ENCODE data around the gene OTULINL.

DNA sequence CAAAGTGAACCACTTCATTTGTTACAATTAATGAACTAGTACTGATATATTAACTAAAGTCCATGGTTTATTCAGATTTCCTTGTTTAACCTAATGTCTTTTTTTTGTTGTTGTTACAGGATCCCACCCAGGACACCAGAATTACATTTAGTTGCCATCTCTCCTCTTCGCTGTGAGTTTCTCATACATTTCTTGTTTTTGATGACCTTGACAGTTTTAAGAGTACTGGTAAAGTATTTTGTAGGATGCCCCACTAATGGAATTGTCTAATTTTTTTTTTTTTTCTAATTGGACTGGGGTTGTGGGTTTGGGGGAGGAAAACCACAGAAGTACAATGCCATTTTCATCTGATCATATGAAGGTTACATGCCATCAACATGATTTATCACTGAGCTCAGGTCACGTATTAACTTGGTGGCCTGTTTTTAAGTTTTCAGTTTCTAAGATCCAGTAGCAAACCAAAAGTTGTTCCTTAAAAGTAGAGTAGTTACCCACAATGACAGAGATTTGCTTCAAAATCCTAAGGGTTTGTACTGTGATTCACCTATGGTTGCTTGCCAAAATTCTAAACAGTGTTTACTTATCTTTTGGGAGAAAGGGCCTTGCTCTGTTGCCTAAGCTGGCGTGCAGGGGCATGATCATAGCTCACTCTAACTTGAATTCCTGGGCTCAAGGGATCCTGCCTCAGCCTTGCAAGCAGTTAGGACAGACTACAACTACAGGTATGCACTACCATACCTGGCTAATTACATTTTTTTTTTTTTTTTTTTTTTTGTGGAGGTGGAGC, 78.4 kb downstream of the OTULINL start:
- TF ChIP-seq, protein P1, sequence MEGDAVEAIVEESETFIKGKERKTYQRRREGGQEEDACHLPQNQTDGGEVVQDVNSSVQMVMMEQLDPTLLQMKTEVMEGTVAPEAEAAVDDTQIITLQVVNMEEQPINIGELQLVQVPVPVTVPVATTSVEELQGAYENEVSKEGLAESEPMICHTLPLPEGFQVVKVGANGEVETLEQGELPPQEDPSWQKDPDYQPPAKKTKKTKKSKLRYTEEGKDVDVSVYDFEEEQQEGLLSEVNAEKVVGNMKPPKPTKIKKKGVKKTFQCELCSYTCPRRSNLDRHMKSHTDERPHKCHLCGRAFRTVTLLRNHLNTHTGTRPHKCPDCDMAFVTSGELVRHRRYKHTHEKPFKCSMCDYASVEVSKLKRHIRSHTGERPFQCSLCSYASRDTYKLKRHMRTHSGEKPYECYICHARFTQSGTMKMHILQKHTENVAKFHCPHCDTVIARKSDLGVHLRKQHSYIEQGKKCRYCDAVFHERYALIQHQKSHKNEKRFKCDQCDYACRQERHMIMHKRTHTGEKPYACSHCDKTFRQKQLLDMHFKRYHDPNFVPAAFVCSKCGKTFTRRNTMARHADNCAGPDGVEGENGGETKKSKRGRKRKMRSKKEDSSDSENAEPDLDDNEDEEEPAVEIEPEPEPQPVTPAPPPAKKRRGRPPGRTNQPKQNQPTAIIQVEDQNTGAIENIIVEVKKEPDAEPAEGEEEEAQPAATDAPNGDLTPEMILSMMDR (IDR thresholded peaks at IDR 0.05), result no peak
- TF ChIP-seq ZFX (IDR thresholded peaks at IDR 0.05; ENCODE audit: borderline replicate concordance), result no peak
